Endothelial cell (in vitro differentiated cells): ENCODE measurements around the gene ZNF362. TPM values are rescaled to one million over a fixed set of nuclear protein-coding genes. Genes with fewer than 3 reads are reported as not detected.

Experiments
- DNase-seq: peaks from one replicate; pipeline ENCODE4 v3.0.0; 2021; ENCODE audit warnings: low spot score
- H3K27ac Mint-ChIP-seq: one replicate; pipeline ENCODE4 v1.8.0; 2021; ENCODE audit warnings: mixed read lengths, inconsistent platforms; ENCODE audit not compliant: unreplicated experiment
- H3K27me3 Mint-ChIP-seq: one replicate; pipeline ENCODE4 v1.8.0; 2021; ENCODE audit warnings: mild to moderate bottlenecking, moderate library complexity, mixed read lengths, inconsistent platforms; ENCODE audit not compliant: unreplicated experiment
- H3K36me3 Mint-ChIP-seq: one replicate; pipeline ENCODE4 v1.8.0; 2021; ENCODE audit warnings: mild to moderate bottlenecking, low read depth, mixed read lengths, inconsistent platforms; ENCODE audit not compliant: unreplicated experiment
- H3K4me1 Mint-ChIP-seq: one replicate; pipeline ENCODE4 v1.8.0; 2021; ENCODE audit warnings: mild to moderate bottlenecking, mixed read lengths, inconsistent platforms; ENCODE audit not compliant: unreplicated experiment
- H3K4me3 Mint-ChIP-seq: one replicate; pipeline ENCODE4 v1.8.0; 2021; ENCODE audit warnings: mild to moderate bottlenecking, mixed read lengths, inconsistent platforms; ENCODE audit not compliant: unreplicated experiment
- H3K9me3 Mint-ChIP-seq: one replicate; pipeline ENCODE4 v1.8.0; 2021; ENCODE audit warnings: mixed read lengths, inconsistent platforms; ENCODE audit not compliant: unreplicated experiment
- CTCF ChIP-seq: fragments of 200-600 bp; sonication (generic); IDR thresholded peaks from one replicate; pipeline ENCODE4 v1.5.0; 2021; ENCODE audit warnings: antibody characterized with exemption; ENCODE audit not compliant: unreplicated experiment
- total RNA-seq: library from RNA; stranded (reverse); fragmentation: NEBNext Ultra II Directional; extraction: Animal tissue kit (Norgen Biotek cat#: 25700); gene quantifications from one replicate; pipeline ENCODE4 v1.2.1, GENCODE V29; 2021; ENCODE audit not compliant: unreplicated experiment

The ZNF362 gene
- total RNA-seq, 1 donor from 2014 or later: 70.0 TPM

DNA sequence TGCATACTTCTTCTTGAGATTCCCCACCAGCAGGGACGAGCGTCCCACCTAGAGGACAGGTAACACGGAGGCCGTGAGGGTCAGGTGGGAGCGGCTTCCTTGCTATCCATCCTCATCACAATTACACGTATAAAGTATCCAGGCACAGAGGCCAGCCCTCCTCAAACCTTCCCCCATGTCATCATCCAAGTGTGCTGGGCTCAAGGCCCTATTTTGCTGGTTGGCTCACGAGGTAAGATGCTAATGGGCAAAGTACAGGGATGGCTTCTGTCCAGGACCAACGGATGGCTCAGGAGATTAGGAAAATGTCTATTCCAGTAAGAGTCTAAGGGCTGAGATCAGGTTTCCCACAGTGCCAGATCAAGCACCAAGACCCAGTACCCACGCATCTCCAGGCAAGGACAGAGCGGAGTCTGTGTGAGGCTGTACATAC lies 76.1 kb downstream of the ZNF362 start:
- peaks cover 45% of the 10 kb centered on the region for H3K4me1 Mint-ChIP-seq

DNA sequence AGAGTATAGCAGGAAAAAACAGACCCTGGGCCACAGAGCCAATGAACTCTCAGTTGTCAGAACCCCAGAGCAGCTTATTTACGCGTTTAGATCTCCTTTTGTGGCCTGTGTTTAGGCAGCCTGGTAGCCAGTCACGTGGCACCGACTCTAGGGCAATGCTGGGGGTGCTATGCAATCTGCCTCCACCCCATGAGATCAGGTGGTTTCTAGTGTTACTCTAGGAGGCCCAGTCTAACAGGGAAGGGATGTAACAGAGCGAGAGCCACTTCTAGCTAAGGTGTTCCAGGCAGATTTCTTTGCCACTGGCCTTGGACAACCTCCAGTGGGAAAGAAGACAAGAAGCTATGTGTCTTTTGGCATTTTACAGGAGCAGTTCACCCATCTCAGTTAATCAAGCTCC lies 76.6 kb downstream of the ZNF362 start:
- H3K4me1 Mint-ChIP-seq: peaks cover 48% of the 10 kb centered on the region
- no peak for DNase-seq
- peak overlapping the region; percentile 72 for H3K4me3 Mint-ChIP-seq
- H3K36me3 Mint-ChIP-seq: peaks cover 56% of the 10 kb centered on the region
- peak overlapping the region; percentile 22 for H3K27ac Mint-ChIP-seq
- H3K9me3 Mint-ChIP-seq: no peaks in the 10 kb centered on the region
- TF ChIP-seq CTCF: no peak
- peaks cover 5% of the 10 kb centered on the region for H3K27me3 Mint-ChIP-seq

More for the DNA sequence above, 76.1 kb downstream of the ZNF362 start:
- Mint-ChIP-seq H3K27ac (peak overlapping the region; percentile 67), H3K4me3 (peak overlapping the region; percentile 72), H3K9me3 (no peaks in the 10 kb centered on the region), H3K36me3 (peaks cover 54% of the 10 kb centered on the region), H3K27me3 (peaks cover 5% of the 10 kb centered on the region)
- no peak for DNase-seq
- TF ChIP-seq CTCF: no peak

DNA sequence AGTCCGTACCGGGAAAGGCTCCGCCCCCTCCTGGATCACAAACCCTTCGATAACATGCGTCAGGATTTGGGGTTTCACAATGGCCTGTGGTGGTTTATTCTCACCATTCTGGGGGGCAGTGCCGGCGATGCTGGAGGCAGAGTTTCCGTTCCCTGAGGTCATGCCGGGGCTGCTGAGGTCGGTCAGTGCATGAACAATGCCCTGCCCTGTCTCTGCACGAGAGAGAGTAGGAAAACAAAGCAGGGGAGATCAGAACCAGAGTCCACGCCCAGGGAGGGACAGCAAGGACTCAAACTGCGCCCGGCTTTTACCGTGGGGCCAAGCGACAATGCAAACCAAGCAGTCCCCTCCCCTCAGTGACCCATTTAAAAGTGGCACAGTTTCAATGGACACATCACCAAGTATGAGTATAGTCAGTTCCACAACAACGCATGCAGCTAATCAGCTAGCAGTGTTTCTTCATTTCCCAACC lies 77.8 kb downstream of the ZNF362 start:
- no peaks in the 10 kb centered on the region for H3K9me3 Mint-ChIP-seq
- no peak for DNase-seq
- peaks cover 61% of the 10 kb centered on the region for H3K4me1 Mint-ChIP-seq
- H3K27ac Mint-ChIP-seq: no peak overlapping the region
- H3K4me3 Mint-ChIP-seq: no peak overlapping the region
- peaks cover 5% of the 10 kb centered on the region for H3K27me3 Mint-ChIP-seq
- H3K36me3 Mint-ChIP-seq: peaks cover 47% of the 10 kb centered on the region
- TF ChIP-seq CTCF: no peak

- Mint-ChIP-seq H3K9me3 (no peaks in the 10 kb centered on the region), H3K27me3 (peaks cover 5% of the 10 kb centered on the region), H3K27ac (peak overlapping the region; percentile 1), H3K4me3 (peak overlapping the region; percentile 8), H3K4me1 (peaks cover 67% of the 10 kb centered on the region), H3K36me3 (peaks cover 40% of the 10 kb centered on the region)
- TF ChIP-seq CTCF: no peak
- no peak for DNase-seq
Measured at GRCh38 chr1:33335020-33335419, 78.7 kb downstream of the ZNF362 start.

DNA sequence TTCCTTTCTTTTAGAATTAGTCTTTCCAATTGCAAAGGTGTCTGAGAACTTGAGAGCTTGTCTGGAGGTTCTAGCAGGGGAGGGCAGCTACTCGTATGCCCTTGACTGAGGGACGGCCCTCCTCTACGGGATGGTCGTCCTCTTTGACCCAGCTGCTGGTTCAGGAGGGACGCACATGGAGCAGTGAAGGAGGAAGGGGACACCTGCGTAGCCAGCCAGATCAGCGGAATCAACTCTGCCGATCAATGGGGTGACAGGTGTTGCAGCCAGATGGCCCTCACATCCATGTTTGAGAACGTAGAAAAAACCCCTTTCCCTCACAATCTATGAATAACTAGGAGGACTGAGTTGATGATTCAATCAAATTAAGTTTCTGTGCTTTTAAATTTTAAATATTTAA lies 80.3 kb downstream of the ZNF362 start:
- peaks cover 79% of the 10 kb centered on the region for H3K4me1 Mint-ChIP-seq
- H3K36me3 Mint-ChIP-seq: peaks cover 44% of the 10 kb centered on the region
- H3K27me3 Mint-ChIP-seq: peaks cover 9% of the 10 kb centered on the region
- no peak overlapping the region for H3K27ac Mint-ChIP-seq
- H3K9me3 Mint-ChIP-seq: no peaks in the 10 kb centered on the region
- no peak overlapping the region for H3K4me3 Mint-ChIP-seq
- no peak for TF ChIP-seq CTCF
- no peak for DNase-seq
